HG02623 (cell line): ENCODE results near the gene BTD.

Experiments used
- ATAC-seq: cut with Tn5 transposase; IDR thresholded peaks from one replicate; pipeline ENCODE4 v1.9.1; 2021; ENCODE audit warnings: moderate library complexity; ENCODE audit not compliant: unreplicated experiment

The BTD gene

DNA sequence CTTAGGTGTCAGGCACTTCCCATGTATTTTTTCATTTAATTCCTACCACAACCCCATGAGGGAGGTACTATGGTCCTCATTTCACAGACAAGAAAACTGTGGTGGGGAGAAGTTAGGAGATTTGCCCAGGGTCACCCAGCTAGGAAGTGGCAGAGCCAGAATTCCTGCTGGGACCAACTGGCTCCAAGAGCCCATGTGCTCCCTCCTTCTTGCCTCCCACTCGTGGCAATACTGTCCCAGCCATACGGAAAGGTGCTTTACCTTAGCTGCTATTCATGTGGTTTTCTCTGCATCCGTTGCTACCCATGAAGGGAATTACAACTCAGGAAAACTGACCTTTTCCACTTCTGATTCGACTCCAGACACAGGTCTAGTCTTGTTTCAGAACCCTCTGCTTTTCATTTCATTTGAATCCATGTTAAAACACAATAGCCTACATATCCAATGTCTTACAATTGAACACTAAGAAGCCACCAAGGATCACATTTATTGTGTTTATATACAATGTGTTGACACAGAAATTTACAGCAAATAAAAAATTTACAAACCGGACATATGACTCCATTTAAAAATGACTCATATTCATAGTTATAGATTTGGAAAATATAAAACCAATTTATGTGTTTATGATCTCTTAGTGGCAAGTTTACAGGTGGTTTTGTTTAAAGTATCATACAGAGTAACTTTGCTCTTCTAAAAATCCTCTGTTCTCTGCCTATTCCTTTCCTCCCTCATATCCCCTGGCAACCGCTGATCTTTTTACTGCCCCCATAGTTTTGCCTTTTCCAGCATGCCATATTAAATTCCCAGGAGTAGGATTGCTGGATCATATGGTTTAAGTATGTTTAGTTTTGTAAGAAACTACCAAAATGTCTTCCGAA lies 58.8 kb downstream of the BTD start:
- no peak for ATAC-seq

DNA sequence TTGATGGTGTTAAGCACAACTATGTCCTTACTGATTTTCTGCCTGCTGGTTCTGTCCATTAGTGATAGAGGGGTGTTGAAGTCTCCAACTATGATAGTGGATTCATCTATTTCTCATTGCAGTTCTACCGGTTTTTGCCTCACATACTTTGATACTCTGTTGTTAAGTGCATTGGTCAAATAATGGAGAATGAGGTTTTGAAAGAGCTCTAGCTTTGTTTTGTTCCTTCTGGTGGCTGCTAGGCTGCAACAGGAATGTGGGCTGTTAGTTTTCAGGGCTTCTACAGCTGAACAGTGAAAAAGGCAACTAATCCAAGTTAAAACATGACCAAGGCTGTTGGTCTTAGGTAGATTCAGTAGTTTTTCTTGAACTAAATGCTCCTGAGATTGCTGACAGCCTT lies 62.6 kb downstream of the BTD start:
- no peak for ATAC-seq

DNA sequence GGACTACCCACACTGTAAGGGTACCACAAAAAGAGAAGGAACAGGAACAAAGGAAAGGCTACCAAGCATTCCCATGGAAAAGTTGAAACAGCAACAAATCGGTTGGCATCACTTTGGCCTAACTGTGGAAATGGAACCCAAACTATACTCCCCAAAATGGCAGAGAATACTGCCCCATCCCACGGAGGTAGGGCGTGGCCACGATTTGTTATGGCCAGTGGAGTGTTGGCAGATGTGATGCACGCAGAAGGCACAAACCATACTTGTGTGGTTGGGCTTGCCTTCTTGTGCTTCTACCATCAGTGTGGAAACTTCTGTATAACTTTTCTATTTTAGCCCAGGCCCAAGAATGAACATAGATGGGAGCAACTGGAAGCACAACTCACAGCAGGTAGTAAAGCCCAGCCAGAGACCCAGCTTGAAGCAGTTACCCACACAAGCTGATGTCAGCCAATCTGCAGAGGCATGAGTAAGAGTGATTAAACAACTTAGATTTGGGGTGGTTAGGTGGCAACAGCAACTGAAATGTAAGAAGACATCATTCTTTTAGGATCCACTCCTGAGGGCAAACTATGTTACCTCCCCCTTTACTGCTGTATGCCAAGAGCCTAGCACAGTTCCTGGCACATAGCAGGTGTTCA lies 64.1 kb downstream of the BTD start:
- ATAC-seq = no peak

DNA sequence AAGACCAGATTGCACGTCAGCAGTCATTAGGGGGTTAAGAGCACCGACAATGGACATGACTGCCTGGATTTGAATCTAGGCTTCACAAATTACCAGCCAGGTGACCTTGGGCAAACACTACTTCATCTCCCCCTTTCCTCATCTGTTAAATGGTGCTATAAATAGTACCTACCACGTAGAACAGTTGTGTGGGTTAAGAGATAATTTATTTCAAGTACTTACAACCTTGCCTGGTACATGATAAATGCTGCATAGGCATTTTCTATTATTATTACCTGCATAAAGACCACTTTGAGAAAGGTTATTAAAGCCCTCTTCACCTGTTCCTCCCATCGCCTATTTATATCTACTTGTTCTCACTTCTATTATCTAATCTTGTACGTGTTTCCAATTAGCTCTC lies 64.7 kb downstream of the BTD start:
- ATAC-seq = no peak

DNA sequence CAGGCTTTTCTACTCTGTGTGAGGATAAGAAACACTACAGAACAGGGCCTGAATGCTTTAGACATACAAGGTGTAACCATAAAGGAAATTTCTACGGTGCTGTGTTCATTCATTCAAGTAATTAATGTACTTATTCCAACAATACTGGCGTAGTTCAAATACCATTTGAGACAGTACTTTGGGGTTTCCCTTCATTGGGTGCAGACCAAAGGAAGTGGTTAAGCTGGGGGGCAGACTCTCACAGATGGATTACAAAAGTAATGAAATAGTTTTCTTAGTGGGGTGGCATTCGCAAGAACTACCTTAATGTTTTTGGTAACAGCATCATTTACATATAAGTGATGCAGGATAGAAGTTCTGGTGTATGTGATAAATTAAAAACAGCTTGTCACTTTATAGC lies 65.9 kb downstream of the BTD start:
- ATAC-seq = no peak

DNA sequence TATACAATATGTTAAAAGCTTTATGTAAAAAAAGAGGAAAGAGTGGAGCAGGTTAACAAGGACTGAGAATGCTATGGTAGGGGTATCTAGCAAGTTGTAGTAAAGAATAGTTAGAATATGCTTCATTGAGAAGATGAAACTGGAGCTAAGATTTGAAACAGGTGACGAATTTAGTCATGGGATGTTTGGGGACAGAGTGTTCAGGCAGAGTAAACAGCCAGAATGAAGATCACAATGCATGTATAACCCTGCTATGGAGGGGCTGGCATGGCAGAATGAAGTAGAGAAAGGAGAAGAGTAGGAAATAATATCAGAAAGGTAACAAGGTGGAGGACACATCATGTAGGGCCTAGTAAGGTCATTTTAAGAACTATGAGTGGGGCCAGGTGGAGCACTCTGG lies 72.0 kb downstream of the BTD start:
- ATAC-seq = no peak

DNA sequence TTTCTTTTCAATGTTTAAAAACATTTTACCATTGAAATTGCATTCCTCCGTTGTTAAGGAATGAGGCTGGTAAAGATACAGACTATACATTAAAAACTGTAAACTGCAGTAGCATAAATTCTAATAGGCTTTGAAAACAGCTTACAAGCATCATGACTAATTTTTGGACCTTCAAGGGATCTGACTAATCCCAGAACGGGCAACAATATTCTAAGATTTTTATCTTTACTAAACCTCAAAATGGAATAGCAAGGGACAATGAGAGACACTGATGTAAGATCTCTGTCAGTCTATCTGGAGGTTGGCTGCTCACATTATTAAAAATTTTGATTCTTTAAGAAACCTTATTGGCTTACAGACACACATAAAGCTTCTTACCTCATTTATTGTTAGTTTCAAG lies 74.7 kb downstream of the BTD start:
- no peak for ATAC-seq

DNA sequence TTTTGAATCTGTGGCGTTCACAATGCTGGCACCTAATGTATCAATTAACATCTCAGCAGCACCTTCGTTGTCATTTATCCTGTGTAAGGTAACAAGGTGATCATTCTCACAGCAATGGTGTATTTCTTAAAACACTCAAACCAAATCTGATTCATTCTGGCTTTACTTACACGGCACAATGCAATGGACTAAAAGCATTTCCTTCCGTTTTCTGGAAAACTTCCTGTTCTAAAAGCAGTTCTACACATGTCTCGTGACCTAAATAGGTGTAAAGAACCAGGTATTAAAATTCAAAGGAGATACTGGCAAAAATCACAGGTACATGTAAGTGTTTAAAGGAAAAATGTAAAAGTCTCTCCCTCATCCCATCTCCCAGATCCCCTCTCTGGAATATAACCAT lies 77.8 kb downstream of the BTD start:
- ATAC-seq = no peak

DNA sequence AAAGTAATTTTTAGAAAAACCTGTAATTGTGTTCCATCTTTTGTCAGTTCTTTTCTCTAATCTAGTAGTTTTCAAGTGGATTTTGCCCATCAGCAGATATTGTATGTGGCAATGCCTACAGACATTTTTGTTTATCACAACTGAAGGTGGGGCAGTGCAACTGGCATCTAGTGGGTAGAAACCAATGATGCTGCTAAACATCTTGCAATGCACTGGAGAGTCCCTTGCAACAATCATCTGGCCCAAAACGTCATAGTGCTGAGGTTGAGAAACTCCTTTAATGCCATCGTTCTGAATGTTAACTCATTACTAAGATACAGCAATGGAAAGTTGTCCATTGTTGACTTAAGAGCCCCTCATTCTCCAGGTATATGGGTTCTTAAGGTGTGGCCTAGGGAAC lies 80.1 kb downstream of the BTD start:
- no peak for ATAC-seq

DNA sequence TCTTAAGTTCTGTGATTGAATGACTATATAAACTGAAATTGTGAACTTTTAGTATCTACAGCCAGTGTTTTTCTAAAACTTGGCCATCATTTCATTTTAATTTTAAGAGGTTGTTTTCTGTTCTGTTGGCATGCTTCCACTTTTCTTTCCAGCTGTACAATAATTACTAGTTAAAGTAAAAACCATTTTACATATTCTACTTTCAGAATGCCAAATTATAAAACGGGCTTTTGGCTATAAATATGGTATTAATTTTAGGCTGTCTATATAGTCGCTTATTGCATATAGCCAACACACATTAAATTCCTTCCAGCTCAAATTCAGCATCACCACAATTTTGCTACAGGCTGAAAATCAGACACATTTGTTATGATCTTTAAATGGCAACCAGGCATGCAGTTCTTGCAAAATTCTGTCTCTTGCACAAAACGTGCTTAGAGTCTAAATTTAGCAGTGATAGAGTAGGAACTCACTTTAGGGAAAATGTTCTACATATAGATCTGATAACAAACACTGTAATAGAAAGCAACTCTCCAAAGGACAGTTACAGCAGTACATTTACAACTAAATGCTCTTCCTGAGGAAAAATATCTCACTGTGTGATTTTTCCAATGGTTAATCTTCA lies 81.1 kb downstream of the BTD start:
- no peak for ATAC-seq

DNA sequence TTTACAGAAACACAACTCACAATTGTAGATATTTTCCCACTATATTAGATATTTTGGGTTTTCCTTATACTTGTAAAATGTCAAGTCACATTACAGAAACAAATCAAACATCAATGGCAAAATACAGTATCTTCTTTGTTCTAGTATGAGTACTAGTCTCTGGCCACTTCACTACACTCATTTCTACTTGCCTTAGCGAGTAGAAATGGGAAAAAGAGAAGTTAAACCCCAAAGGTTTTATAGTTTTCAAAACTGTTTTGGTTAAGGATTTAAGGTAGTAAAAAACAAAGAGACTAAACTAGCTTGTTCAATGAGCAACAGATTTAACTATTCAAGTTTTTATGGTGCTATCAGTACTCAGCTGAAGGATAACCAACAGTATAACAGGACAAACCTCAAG lies 81.7 kb downstream of the BTD start:
- ATAC-seq = no peak

DNA sequence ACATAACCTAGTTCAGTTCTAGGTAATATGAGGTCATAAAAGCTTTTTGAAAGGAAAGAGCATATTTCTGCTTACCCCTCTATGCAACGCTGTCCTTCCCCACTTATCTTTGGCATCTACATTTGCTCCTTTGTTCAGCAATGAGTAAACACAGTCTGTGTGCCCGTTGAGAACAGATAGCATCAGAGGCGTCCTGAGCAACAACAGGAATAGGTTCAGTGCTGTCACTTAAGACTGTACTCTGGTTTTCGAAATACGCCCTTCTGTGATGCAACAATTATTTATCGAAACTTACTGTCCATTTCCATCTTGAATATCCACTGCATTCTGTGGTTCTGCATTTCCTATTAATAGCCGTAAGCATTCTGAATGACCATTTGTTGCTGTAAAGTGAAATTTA lies 84.4 kb downstream of the BTD start:
- no peak for ATAC-seq

DNA sequence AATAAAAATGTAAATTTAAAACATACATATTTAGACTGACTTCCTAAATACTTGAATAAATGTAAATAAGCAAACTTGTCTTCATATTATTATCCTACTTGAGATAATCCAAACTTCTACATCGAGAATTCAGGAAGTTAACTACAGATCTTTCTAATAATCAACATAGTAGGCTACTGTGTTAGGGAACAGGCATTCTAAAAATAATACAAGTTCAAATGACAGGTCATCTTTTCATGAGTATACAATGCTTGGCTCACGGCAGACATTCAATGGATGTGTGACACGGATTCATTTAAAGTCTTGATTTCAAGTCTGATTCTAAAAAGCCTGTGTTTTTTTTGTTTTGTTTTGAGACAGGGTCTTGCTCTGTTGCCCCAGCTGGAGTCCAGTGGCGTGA lies 88.7 kb downstream of the BTD start:
- no peak for ATAC-seq

DNA sequence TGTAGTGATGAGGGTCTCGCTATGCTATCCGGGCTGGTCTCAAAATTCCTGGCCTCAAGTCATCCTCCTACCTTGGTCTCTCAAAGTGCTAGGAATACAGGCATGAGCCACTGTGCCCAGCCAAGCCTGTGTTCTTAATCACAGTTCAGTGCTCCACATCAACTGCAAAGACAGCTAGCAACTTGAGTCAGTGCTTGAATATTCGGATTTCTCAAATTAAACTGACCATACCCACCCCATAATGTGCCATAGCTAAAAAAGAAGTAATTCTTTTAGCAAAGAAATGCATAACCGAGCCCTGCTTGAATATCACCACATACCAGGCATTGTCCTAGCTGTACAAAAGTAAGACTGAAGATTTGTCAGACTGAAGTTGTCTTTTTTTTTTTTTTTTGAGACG lies 89.2 kb downstream of the BTD start:
- no peak for ATAC-seq

DNA sequence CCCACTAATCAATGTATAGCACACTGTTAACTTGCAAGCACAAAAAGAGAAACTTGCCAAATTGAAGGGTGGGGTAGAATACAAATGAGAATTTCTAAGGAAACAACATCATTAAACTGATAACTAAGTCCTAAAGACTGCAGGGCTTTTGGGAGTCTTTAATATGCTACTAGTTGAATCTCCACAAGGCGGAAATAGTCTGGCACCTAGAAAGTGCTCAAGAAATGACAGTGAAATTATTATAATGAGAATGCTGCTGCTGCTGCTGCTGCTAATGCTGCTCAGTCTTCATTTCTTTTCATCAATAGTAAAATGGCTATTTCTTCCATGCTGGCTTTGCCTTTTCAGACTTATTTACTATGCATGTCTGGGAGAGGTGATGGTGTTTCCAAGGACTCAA lies 91.8 kb downstream of the BTD start:
- ATAC-seq = no peak

DNA sequence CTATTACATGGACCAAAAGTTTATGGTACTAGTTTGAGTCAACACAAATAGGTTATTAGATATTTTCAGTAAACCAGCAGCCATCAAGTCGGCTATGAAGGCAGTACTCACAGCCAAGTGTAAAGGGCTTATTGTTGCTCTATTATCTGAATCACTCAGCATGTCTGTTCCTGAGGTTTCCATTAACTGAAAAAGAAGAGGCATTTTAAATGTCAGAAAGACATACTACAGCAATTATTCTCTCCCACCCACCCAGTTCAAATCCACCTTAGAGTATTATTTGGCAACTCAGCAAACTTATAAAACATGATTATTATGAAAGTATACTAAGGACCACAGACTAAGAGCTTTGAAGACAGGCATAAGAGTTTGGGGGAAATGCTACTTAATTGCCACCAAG lies 93.1 kb downstream of the BTD start:
- ATAC-seq = no peak
